CD4-positive, alpha-beta T cell (primary cell): ENCODE results near the gene MRPL53. TPM values are rescaled to one million over a fixed set of nuclear protein-coding genes. Genes with fewer than 3 reads are reported as not detected.

Experiments used
- ATAC-seq: fragments of 200-7000 bp; cut with Tn5 transposase; one replicate; pipeline ENCODE4 v1.10.0; 2022; ENCODE audit warnings: mild to moderate bottlenecking; ENCODE audit not compliant: poor library complexity
- CTCF ChIA-PET: fragments of 350-600 bp; sonication (Branson Sonifier 250); formaldehyde crosslinking; loops from one replicate; lab custom pipeline; 2021; ENCODE audit warnings: antibody characterized with exemption, inconsistent platforms; lab: Charles Lee
- POLR2A ChIA-PET: fragments of 350-600 bp; sonication (Branson Sonifier 250); formaldehyde crosslinking; loops from one replicate; lab custom pipeline; 2021; ENCODE audit warnings: antibody characterized with exemption, inconsistent platforms; lab: Charles Lee
- DNase-seq, 14 experiments: peaks; one replicate each; pipeline ENCODE4 v3.0.0-alpha.2; 2013 to 2020; ENCODE audit warnings: mixed read lengths in 2 of 14
- H3K27ac ChIP-seq, 2 donors: one replicate each; pipeline versions ENCODE4 v1.5.1 to v1.7.0; 2013; ENCODE audit warnings: low read length in 2 of 2, low read depth in 1 of 2, mild to moderate bottlenecking in 1 of 2
- H3K27me3 ChIP-seq, 2 experiments: 1 replicate in 1 of 2; 2 replicates in 1 of 2; pipeline versions ENCODE4 v1.6.1 to v1.7.0; 2013; ENCODE audit warnings: low read length in 2 of 2, control low read depth in 1 of 2, mild to moderate bottlenecking in 1 of 2, moderate library complexity in 1 of 2; ENCODE audit not compliant: insufficient read depth in 2 of 2, control insufficient read depth in 1 of 2
- H3K36me3 ChIP-seq: one replicate; pipeline ENCODE4 v1.6.1; 2013; ENCODE audit warnings: low read length, control low read depth; ENCODE audit not compliant: insufficient read depth
- H3K4me1 ChIP-seq: one replicate; pipeline ENCODE4 v1.6.1; 2013; ENCODE audit warnings: low read length, control low read depth; ENCODE audit not compliant: insufficient read depth
- H3K4me3 ChIP-seq: one replicate; pipeline ENCODE4 v1.5.1; 2013; ENCODE audit warnings: mild to moderate bottlenecking, low read length, moderate library complexity
- H3K9me3 ChIP-seq, 2 experiments: 1 replicate in 1 of 2; 2 replicates in 1 of 2; pipeline versions ENCODE4 v1.6.1 to v1.7.0; 2013; ENCODE audit warnings: low read length in 2 of 2, mild to moderate bottlenecking in 2 of 2, control low read depth in 1 of 2, moderate library complexity in 1 of 2; ENCODE audit not compliant: control insufficient read depth in 1 of 2, insufficient read depth in 1 of 2
- H3K27ac Mint-ChIP-seq: one replicate; pipeline ENCODE4 v1.8.0; 2020; ENCODE audit warnings: mixed read lengths
- H3K27me3 Mint-ChIP-seq: one replicate; pipeline ENCODE4 v1.8.0; 2021; ENCODE audit warnings: mixed read lengths
- H3K36me3 Mint-ChIP-seq: one replicate; pipeline ENCODE4 v1.8.0; 2021; ENCODE audit warnings: low read depth, mixed read lengths
- H3K4me1 Mint-ChIP-seq: one replicate; pipeline ENCODE4 v1.8.0; 2021; ENCODE audit warnings: low read depth, mixed read lengths
- H3K4me3 Mint-ChIP-seq: one replicate; pipeline ENCODE4 v1.8.0; 2020; ENCODE audit warnings: mild to moderate bottlenecking, mixed read lengths
- H3K9me3 Mint-ChIP-seq: one replicate; pipeline ENCODE4 v1.8.0; 2020; ENCODE audit warnings: mixed read lengths
- CTCF ChIP-seq: fragments of 200-600 bp; IDR thresholded peaks from one replicate; pipeline ENCODE4 v1.8.0; 2022; ENCODE audit warnings: antibody characterized with exemption, mild to moderate bottlenecking
- intact Hi-C, 2 experiments: fragments of 100-400 bp; cut with DNase I in 1 of 2; cut with micrococcal nuclease in 1 of 2; formaldehyde crosslinking; loops; one replicate each; pipeline versions ENCODE4 v1.15.1 to v1.9.0; 2023 to 2025; cut with DNase I, micrococcal nuclease
- total RNA-seq, 174 experiments: library from RNA in 2 of 174; stranded (reverse) in 2 of 174; gene quantifications; one replicate each; pipeline ENCODE4 v1.2.3 and lab custom pipeline; 2021 to 2026

Gene MRPL53
- total RNA-seq, 2 experiments from 2014 or later, result 39.5 to 44.3 TPM

DNA sequence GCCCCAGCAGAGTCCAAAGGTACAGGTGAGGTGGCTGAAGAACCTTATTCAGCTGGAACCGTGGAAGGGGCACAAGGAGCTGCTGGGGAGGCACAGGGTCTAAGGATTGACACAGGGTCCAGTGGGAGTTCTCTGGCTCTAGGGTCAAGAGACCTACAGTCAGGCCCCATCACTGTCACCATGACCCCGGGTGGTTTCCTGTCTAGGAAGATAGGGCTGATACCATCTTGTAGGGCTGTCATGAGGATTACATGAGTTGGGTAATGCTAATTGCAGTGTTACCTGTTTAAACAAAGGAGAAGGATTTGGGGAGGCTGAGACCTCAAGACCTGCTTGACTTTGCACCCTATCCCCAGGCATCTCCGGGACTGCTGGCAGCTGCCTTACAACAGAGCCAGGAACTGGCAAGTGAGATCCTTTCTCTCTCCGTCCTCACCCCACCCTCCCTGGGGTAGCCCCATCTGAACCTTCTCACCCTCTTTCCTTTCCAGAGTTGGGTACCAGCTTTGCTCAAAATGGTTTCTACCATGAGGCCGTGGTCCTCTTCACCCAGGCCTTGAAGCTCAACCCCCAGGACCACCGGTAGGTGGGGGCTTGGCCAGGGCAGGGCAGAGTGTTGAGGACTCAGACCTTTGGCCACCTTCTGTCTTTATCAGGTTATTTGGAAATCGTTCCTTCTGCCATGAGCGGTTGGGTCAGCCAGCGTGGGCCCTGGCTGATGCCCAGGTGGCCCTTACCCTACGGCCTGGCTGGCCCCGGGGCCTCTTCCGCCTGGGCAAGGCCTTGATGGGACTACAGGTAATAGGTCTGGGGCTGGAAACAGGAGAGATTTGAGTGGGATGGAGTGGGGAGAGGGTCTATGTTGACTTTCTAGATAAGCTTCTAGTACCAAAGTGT lies 19.4 kb upstream of the MRPL53 start:
- no peaks in the 10 kb centered on the region for H3K9me3 ChIP-seq
- Mint-ChIP-seq H3K27ac (no peak overlapping the region), H3K27me3 (no peaks in the 10 kb centered on the region), H3K36me3 (peaks cover 61% of the 10 kb centered on the region), H3K9me3 (no peaks in the 10 kb centered on the region), H3K4me1 (no peaks in the 10 kb centered on the region), H3K4me3 (no peak overlapping the region)
- peaks cover 56% of the 10 kb centered on the region for H3K36me3 ChIP-seq
- intact Hi-C loops, result no loop called here
- DNase-seq (no peak), ATAC-seq (no peak)
- H3K4me1 ChIP-seq, result no peaks in the 10 kb centered on the region
- POLR2A ChIA-PET, result no interaction called here
- H3K27me3 ChIP-seq, result no peaks in the 10 kb centered on the region
- H3K4me3 ChIP-seq, result no peak overlapping the region
- CTCF ChIA-PET, result no interaction called here
- no peak for TF ChIP-seq CTCF
- no peak overlapping the region for H3K27ac ChIP-seq

DNA sequence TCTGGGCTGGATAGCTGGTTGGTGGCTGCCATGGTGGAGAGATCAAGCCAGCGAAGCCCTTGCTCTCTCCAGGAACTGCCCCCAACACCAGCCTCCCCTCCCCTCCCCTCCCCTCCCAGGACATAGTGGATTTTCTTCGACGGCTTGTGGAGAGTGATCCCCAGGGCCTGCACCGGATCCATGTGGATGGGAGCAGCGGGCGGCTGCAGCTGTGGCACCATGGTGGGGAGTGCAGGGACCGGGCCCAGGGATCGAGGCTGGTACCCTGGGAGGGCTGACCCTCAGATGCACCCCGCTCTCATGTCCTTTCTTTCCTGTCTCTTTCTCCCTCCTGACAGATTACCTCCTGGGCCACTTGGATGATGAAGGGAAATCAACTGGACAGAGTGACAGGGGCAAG lies 17.4 kb upstream of the MRPL53 start:
- Histone ChIP-seq H3K4me1 (no peaks in the 10 kb centered on the region), H3K9me3 (no peaks in the 10 kb centered on the region), H3K27me3 (no peaks in the 10 kb centered on the region), H3K27ac (no peak overlapping the region), H3K4me3 (no peak overlapping the region), H3K36me3 (peaks cover 69% of the 10 kb centered on the region)
- Mint-ChIP-seq H3K27me3 (no peaks in the 10 kb centered on the region), H3K9me3 (no peaks in the 10 kb centered on the region), H3K4me3 (peak overlapping the region; percentile 20), H3K4me1 (peaks cover 4% of the 10 kb centered on the region), H3K27ac (no peak overlapping the region), H3K36me3 (peaks cover 79% of the 10 kb centered on the region)
- ChIA-PET POLR2A (no interaction called here), CTCF (no interaction called here)
- ATAC-seq, result no peak
- TF ChIP-seq CTCF, result no peak
- intact Hi-C loops, result no loop called here
- no peak for DNase-seq

- Histone ChIP-seq H3K4me1 (peaks cover 4% of the 10 kb centered on the region), H3K27me3 (no peaks in the 10 kb centered on the region), H3K4me3 (no peak overlapping the region), H3K27ac (no peak overlapping the region), H3K36me3 (peaks cover 66% of the 10 kb centered on the region), H3K9me3 (no peaks in the 10 kb centered on the region)
- POLR2A ChIA-PET, result interaction anchor here (0.7 to 0.9 kb wide), 3 partner anchors 15 to 34 kb away, joined by 3 read pairs; partner anchors contain the start of gene INO80B
- intact Hi-C loops, result no loop called here
- no peaks in the 10 kb centered on the region for H3K27me3 Mint-ChIP-seq
- no peak for ATAC-seq
- peaks cover 4% of the 10 kb centered on the region for H3K4me1 Mint-ChIP-seq
- no peak overlapping the region for H3K27ac Mint-ChIP-seq
- TF ChIP-seq CTCF, result no peak
- no peaks in the 10 kb centered on the region for H3K9me3 Mint-ChIP-seq
- peaks cover 78% of the 10 kb centered on the region for H3K36me3 Mint-ChIP-seq
- CTCF ChIA-PET, result no interaction called here
- H3K4me3 Mint-ChIP-seq, result no peak overlapping the region
- no peak for DNase-seq
Measured at GRCh38 chr2:74488643-74489481, 16.4 kb upstream of the MRPL53 start.
